Measurements from ENCODE around the gene NR2F6.

The NR2F6 gene

GRCh38 chr19:17245535-17245984, at the start of gene NR2F6:
TSS of gene NR2F6 (minus strand) at chr19:17245919. CDS start at chr19:17245220, 699 bp downstream.
- Histone ChIP-seq H3K4me3 (ENCODE audit: low read length) (peak within 1 kb of the TSS; percentile 88), H3K36me3 (ENCODE audit: control insufficient read depth, low read depth, low read length) (no peaks in the 10 kb centered on the region), H3K4me1 (ENCODE audit: control insufficient read depth, low read depth, low read length) (peaks cover 24% of the 10 kb centered on the region), H3K9me3 (ENCODE audit: control insufficient read depth, low read depth, low read length) (no peaks in the 10 kb centered on the region), H3K9ac (ENCODE audit: low read length) (peak within 1 kb of the TSS; percentile 67), H3K27me3 (ENCODE audit: control insufficient read depth, insufficient read depth, low read length) (no peaks in the 10 kb centered on the region), H3K27ac (ENCODE audit: low read length) (peak within 1 kb of the TSS; percentile 68)

GRCh38 chr19:17294051-17294891, 48.6 kb upstream of the NR2F6 start:
- Histone ChIP-seq H3K27me3 (ENCODE audit: control insufficient read depth, insufficient read depth, low read length) (no peaks in the 10 kb centered on the region), H3K9ac (ENCODE audit: low read length) (no peak overlapping the region), H3K9me3 (ENCODE audit: control insufficient read depth, low read depth, low read length) (no peaks in the 10 kb centered on the region), H3K27ac (ENCODE audit: low read length) (no peak overlapping the region), H3K36me3 (ENCODE audit: control insufficient read depth, low read depth, low read length) (no peaks in the 10 kb centered on the region), H3K4me3 (ENCODE audit: low read length) (no peak overlapping the region), H3K4me1 (ENCODE audit: control insufficient read depth, low read depth, low read length) (peaks cover 3% of the 10 kb centered on the region)

GRCh38 chr19:17293605-17294004, 47.9 kb upstream of the NR2F6 start:
- H3K27ac ChIP-seq (ENCODE audit: low read length) = no peak overlapping the region
- no peaks in the 10 kb centered on the region for H3K27me3 ChIP-seq (ENCODE audit: control insufficient read depth, insufficient read depth, low read length)
- H3K36me3 ChIP-seq (ENCODE audit: control insufficient read depth, low read depth, low read length) = no peaks in the 10 kb centered on the region
- H3K9me3 ChIP-seq (ENCODE audit: control insufficient read depth, low read depth, low read length) = no peaks in the 10 kb centered on the region
- H3K4me1 ChIP-seq (ENCODE audit: control insufficient read depth, low read depth, low read length) = peaks cover 3% of the 10 kb centered on the region
- no peak overlapping the region for H3K9ac ChIP-seq (ENCODE audit: low read length)
- H3K4me3 ChIP-seq (ENCODE audit: low read length) = no peak overlapping the region

GRCh38 chr19:17292301-17293074, 46.8 kb upstream of the NR2F6 start:
- Histone ChIP-seq H3K27me3 (ENCODE audit: control insufficient read depth, insufficient read depth, low read length) (no peaks in the 10 kb centered on the region), H3K36me3 (ENCODE audit: control insufficient read depth, low read depth, low read length) (no peaks in the 10 kb centered on the region), H3K4me3 (ENCODE audit: low read length) (peak overlapping the region; percentile 60), H3K4me1 (ENCODE audit: control insufficient read depth, low read depth, low read length) (peaks cover 3% of the 10 kb centered on the region), H3K9ac (ENCODE audit: low read length) (peak overlapping the region; percentile 66), H3K27ac (ENCODE audit: low read length) (peak overlapping the region; percentile 50), H3K9me3 (ENCODE audit: control insufficient read depth, low read depth, low read length) (no peaks in the 10 kb centered on the region)

GRCh38 chr19:17289489-17289888, 43.8 kb upstream of the NR2F6 start:
- Histone ChIP-seq H3K4me3 (ENCODE audit: low read length) (no peak overlapping the region), H3K27ac (ENCODE audit: low read length) (no peak overlapping the region), H3K27me3 (ENCODE audit: control insufficient read depth, insufficient read depth, low read length) (no peaks in the 10 kb centered on the region), H3K4me1 (ENCODE audit: control insufficient read depth, low read depth, low read length) (peaks cover 3% of the 10 kb centered on the region), H3K9ac (ENCODE audit: low read length) (no peak overlapping the region), H3K36me3 (ENCODE audit: control insufficient read depth, low read depth, low read length) (no peaks in the 10 kb centered on the region), H3K9me3 (ENCODE audit: control insufficient read depth, low read depth, low read length) (no peaks in the 10 kb centered on the region)

GRCh38 chr19:17286752-17287151, 41.0 kb upstream of the NR2F6 start:
- H3K9ac ChIP-seq (ENCODE audit: low read length) = no peak overlapping the region
- no peak overlapping the region for H3K4me3 ChIP-seq (ENCODE audit: low read length)
- H3K27ac ChIP-seq (ENCODE audit: low read length) = no peak overlapping the region
- no peaks in the 10 kb centered on the region for H3K9me3 ChIP-seq (ENCODE audit: control insufficient read depth, low read depth, low read length)
- H3K4me1 ChIP-seq (ENCODE audit: control insufficient read depth, low read depth, low read length) = no peaks in the 10 kb centered on the region
- H3K27me3 ChIP-seq (ENCODE audit: control insufficient read depth, insufficient read depth, low read length) = peaks cover 8% of the 10 kb centered on the region
- H3K36me3 ChIP-seq (ENCODE audit: control insufficient read depth, low read depth, low read length) = no peaks in the 10 kb centered on the region

GRCh38 chr19:17286263-17286662, 40.5 kb upstream of the NR2F6 start:
- Histone ChIP-seq H3K27me3 (ENCODE audit: control insufficient read depth, insufficient read depth, low read length) (peaks cover 13% of the 10 kb centered on the region), H3K9me3 (ENCODE audit: control insufficient read depth, low read depth, low read length) (no peaks in the 10 kb centered on the region), H3K36me3 (ENCODE audit: control insufficient read depth, low read depth, low read length) (no peaks in the 10 kb centered on the region), H3K4me3 (ENCODE audit: low read length) (no peak overlapping the region), H3K27ac (ENCODE audit: low read length) (no peak overlapping the region), H3K4me1 (ENCODE audit: control insufficient read depth, low read depth, low read length) (no peaks in the 10 kb centered on the region), H3K9ac (ENCODE audit: low read length) (no peak overlapping the region)

- H3K9ac ChIP-seq (ENCODE audit: low read length) = no peak overlapping the region
- H3K27ac ChIP-seq (ENCODE audit: low read length) = no peak overlapping the region
- no peaks in the 10 kb centered on the region for H3K4me1 ChIP-seq (ENCODE audit: control insufficient read depth, low read depth, low read length)
- no peaks in the 10 kb centered on the region for H3K36me3 ChIP-seq (ENCODE audit: control insufficient read depth, low read depth, low read length)
- no peak overlapping the region for H3K4me3 ChIP-seq (ENCODE audit: low read length)
- peaks cover 19% of the 10 kb centered on the region for H3K27me3 ChIP-seq (ENCODE audit: control insufficient read depth, insufficient read depth, low read length)
- H3K9me3 ChIP-seq (ENCODE audit: control insufficient read depth, low read depth, low read length) = no peaks in the 10 kb centered on the region
Observed at GRCh38 chr19:17285415-17286135, 39.9 kb upstream of the NR2F6 start.

- Histone ChIP-seq H3K9me3 (ENCODE audit: control insufficient read depth, low read depth, low read length) (no peaks in the 10 kb centered on the region), H3K9ac (ENCODE audit: low read length) (no peak overlapping the region), H3K4me3 (ENCODE audit: low read length) (no peak overlapping the region), H3K27me3 (ENCODE audit: control insufficient read depth, insufficient read depth, low read length) (peaks cover 19% of the 10 kb centered on the region), H3K36me3 (ENCODE audit: control insufficient read depth, low read depth, low read length) (peaks cover 6% of the 10 kb centered on the region), H3K4me1 (ENCODE audit: control insufficient read depth, low read depth, low read length) (no peaks in the 10 kb centered on the region), H3K27ac (ENCODE audit: low read length) (no peak overlapping the region)
Observed at GRCh38 chr19:17283504-17283996, 37.8 kb upstream of the NR2F6 start.

GRCh38 chr19:17282488-17283125, 36.9 kb upstream of the NR2F6 start:
- Histone ChIP-seq H3K4me1 (ENCODE audit: control insufficient read depth, low read depth, low read length) (no peaks in the 10 kb centered on the region), H3K4me3 (ENCODE audit: low read length) (peak overlapping the region; percentile 49), H3K27ac (ENCODE audit: low read length) (no peak overlapping the region), H3K9ac (ENCODE audit: low read length) (no peak overlapping the region), H3K9me3 (ENCODE audit: control insufficient read depth, low read depth, low read length) (no peaks in the 10 kb centered on the region), H3K27me3 (ENCODE audit: control insufficient read depth, insufficient read depth, low read length) (peaks cover 19% of the 10 kb centered on the region), H3K36me3 (ENCODE audit: control insufficient read depth, low read depth, low read length) (peaks cover 6% of the 10 kb centered on the region)

Measured in iPS-18a (cell line).